ENCODE data around the gene CARS2.

GRCh38 chr13:110647365-110647737 lies 58.6 kb downstream of the CARS2 start:
- TF ChIP-seq EZH2 (IDR thresholded peaks at IDR 0.05) (no peak), CTCF (IDR thresholded peaks at IDR 0.05 in 2 of 3, conservative IDR thresholded peaks at IDR 0.05 in 1 of 3; ENCODE audit: borderline replicate concordance in 1 of 3, insufficient read depth in 1 of 3, low read depth in 2 of 3, low read length in 2 of 3) (no peak), POLR2AphosphoS5 (IDR thresholded peaks at IDR 0.05; ENCODE audit: low read depth, low read length) (no peak), POLR2A (IDR thresholded peaks at IDR 0.05; ENCODE audit: borderline replicate concordance, extremely low read depth, insufficient read depth, insufficient read length) (no peak), JUND (IDR thresholded peaks at IDR 0.05) (no peak)

Data from HCT116 (cell line).